Pons (tissue), 1 donor: ENCODE results near the gene FERD3L.
"Not testable (repeated sequence)": the region's sequence is repeated elsewhere in the genome, so short reads cannot be mapped to it uniquely, and the experiment has no call there.

Source experiments
- DNase-seq: peaks from one replicate; pipeline ENCODE4 v3.0.0-alpha.2; 2016; ENCODE audit warnings: low spot score

FERD3L gene, protein sequence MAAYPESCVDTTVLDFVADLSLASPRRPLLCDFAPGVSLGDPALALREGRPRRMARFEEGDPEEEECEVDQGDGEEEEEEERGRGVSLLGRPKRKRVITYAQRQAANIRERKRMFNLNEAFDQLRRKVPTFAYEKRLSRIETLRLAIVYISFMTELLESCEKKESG

DNA sequence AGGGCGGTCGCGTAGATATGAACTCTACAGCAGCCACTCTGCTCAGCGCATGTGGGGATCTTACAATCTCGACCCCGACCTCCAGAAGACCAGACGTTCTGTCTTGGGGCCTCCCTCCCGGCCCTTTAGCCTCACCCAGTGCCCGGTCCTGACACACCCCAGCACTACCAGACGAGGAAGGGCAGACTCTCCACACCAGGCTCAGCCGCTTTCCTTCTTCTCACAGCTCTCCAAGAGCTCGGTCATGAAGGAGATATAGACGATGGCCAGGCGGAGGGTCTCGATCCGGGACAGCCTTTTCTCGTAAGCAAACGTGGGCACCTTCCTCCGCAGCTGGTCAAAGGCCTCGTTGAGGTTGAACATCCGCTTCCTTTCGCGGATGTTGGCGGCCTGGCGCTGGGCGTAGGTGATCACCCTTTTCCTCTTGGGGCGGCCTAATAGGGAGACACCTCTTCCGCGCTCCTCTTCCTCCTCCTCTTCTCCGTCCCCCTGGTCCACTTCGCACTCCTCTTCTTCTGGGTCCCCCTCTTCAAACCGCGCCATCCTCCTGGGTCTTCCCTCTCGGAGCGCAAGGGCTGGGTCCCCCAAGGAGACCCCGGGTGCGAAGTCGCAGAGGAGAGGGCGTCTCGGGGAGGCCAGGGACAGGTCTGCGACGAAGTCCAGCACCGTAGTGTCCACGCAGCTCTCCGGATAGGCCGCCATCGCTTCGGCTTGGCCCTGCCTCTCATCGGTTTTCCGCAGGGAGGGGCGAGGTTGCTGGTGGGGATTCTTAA is at the start of gene FERD3L:
Gene FERD3L, minus strand, starts transcription at position 761 of the 773 bp plus-strand sequence. Its CDS starts 59 bp downstream, at position 702.
- no peak for DNase-seq

DNA sequence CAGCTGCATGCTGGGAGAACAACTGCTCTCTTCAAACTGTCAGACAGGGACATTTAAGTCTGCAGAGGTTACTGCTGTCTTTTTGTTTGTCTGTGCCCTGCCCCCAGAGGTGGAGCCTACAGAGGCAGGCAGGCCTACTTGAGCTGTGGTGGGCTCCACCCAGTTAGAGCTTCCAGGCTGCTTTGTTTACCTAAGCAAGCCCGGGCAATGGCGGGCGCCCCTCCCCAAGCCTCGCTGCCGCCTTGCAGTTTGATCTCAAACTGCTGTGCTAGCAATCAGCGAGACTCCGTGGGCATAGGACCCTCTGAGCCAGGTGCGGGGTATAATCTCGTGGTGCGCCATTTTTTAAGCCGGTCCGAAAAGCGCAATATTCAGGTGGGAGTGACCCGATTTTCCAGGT is 49.2 kb upstream of the FERD3L start:
- DNase-seq = not testable (repeated sequence)

DNA sequence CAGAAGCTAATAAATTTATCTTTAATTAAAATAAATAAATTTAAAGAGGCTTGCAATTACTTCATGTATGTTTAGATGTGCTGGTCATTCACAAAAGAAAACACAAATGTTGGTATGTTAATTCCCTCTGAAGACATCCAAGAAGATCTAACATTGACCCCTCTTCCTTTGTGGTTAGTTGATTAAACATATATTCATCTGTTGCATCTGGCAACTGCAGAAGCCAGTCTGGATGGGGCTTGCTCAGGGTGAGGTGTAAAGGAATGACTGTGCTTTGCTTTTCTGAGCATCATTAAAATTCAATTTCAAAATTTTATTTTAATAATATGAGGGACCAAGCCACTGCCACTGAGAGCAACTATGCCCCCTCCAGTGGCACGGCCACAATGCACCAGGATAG is 36.4 kb upstream of the FERD3L start:
- no peak for DNase-seq

DNA sequence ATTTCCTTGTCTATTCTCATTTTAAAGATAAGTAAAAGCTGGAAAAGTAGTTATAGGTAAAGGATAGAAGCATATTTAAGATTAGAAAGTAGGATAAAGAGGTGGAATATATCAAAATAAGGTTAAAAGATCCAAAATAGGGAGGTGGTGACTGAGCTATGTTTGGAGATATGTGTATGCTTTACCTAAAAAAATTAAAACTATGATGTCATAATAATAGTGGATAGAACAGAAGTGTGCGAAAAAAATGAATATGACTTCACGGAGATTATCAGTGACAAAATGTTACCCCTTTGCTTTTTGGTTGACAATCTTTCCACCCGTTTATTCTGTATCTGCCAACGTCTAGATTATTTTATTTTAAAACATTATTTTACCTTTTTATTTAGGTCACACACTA is 33.4 kb upstream of the FERD3L start:
- DNase-seq = no peak

DNA sequence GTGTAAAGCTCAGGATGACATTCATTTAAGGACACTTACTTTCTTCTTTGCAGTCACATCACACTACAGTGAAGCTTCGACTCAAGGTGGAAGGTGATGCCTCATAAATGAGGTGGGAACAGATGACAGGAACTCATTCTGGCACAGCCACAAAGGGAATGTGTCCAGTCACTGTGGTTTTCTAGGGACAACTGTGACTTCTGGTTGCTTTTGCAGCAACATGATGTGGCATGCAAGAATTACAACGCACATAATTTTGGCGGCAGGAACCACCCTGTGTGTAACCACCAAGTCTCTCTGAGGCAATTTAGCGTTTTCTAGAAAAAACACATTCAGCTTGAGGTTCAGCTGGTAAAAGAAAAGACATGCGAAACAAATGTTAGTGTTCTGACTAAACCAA is 32.0 kb upstream of the FERD3L start:
- DNase-seq = no peak

DNA sequence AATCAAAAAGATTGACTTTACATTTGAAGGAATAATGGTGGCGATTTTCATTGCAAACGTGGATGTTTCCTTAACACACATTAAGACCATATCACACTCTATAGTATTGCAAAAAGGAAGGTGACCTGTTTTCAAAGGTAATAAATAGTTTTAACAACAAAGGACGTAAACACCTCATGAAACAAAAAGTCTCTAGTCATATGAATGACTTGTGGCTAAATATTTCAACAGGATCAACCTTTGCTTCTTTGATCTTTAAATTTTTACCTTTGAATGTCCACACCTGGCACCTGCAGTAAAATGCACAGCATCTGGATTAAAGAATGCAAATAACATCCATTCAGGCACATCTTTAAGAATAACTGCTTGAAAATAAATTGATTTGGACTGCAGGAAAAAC is 30.0 kb upstream of the FERD3L start:
- no peak for DNase-seq

DNA sequence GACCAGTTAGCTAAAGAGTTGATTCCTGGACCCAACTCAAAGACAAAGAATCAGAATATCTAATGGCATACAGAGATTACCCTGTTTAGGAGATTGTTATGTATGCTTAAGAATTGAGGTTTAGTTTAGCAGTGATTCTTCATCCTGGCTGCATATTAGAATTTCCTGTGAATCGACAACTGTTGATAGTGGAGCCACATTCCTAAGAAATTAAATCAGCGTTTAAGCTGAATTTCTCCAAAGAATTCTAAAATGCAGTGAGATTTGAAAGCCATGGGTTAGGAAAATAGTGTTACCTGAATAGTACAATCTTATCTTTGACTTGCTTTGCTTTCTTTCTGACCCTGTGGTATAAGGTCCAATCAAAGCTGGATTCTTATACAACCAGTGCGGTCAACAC is 16.4 kb upstream of the FERD3L start:
- no peak for DNase-seq

DNA sequence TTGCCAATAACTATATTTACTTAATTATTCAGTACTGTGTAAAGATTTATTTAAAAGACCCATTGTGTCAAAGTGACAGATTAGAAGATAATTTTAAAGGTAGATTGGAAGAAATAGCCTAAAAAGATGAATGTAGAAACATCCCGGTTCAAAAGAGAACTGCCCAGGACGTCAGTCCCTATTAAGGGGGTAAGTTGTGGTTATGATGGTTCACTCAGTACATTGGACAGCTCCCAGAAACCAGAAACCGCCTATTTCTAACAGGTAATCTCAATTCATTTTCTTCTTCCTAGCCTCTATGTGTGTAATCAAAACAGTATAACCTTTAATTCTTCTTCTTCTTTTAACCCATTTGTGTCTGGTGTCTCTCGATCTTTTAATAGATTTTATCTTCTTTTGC is 1.5 kb upstream of the FERD3L start:
- no peak for DNase-seq

DNA sequence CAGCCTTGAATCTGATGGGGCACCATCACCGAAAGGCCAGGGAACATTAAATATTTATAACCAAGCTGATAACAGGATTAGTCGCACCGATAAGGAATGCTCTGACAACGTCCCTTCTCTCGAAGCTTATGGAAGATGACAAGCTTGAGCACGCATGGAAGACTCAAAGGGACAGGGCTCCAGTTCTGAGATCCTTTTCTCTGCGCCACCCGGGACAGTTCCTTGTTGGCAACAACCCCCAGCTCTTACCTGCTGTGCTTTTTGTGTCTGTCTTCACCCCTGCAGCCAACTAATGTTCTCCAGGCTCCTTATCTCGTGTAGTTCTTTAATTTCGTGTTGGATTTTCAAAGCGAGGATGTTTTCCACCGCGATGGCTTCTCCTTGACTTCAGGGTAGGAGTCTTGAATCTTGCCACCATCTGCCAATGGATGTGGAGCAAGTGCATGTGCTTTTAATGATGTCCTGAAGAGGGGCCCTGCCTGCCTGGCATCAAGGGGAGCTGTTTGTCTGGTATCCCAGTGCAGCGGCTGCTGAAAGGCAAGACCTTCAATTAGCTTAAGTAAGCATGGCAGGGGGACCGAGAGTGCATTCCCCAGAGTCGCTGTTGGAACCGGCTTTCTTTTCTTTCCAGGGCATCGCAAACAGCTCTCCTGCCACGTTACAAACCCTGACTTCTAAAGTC is 354 bp upstream of the FERD3L start:
- DNase-seq = no peak

DNA sequence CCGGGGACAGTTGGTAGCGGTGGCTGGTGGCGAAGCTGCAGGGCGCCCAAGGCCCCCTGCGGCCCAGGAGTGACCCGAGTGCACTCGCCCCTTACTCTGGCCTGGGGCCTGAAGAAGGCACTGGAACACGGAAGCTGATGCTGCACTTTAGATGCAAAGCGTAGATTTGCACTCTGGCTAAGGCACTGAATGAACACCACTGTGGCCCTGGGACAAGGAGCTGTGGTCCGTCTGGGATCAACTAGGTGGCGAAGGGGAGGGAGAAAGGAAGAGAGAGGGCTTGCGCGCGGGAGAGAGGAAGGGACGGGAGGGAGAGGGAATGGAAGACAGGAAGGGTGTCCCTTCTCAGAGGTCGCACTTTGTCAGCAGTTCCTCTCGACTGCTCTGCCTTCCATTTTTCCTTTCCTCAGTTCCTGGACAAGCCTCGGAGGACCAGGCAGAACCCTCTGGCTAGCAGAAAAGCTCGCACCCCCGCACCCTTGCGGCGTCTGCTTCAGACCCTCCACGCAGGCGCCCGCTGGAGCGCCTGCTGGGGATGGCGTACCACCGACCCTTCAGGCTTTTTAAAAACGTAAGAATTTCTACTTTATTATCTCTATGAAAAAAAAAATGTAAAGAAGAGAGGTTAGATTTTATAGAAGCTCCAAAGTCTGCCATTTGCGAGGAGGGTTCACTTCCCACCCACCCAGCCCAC is 1.2 kb downstream of the FERD3L start:
- DNase-seq = no peak

DNA sequence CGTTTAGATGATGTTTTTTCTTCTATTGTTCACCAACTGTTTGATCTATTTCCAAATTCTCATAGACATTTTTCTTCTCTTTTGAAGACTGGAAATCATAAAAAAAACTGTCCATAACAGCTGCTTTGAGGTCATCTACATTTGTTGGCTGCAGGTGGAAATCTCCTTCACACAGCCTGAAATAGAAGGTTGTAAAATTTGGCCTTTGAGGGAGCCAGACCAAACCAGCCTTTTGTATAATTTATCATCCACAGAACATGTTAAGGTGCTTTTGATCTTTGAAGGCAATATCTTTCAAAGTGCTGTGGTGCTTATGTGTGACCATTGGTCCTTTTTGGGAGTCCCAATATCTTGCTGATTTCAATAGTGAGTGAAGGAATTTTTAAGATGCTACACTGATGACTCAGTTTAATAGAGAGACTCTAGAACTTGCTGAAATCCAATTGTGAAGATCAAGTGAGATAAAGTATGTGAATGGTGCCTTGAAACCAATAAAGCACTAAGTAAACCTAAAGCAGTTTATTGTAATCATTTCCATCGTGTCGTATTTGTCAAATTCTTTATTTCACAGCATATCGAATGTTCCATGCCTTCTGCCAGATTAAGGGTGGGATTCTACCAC is 5.4 kb downstream of the FERD3L start:
- no peak for DNase-seq

DNA sequence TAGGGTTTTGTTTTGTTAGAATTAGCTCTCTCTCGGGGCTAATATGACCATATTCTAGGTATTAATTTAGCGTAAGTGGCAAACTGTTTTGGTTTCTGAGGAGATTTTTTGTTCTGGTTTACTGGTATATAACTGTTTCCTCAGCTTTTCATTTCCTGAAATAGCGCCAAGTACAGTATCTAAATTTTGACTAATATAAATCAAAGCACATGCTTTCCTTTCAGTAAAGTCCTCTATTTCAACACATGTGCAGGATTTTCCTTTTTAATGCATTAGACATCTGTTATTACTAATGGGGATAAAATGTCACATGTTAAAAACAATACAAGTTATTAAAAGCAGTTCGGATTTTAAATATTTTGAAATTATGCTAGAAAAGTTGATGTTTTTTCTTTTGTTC is 11.3 kb downstream of the FERD3L start:
- no peak for DNase-seq

DNA sequence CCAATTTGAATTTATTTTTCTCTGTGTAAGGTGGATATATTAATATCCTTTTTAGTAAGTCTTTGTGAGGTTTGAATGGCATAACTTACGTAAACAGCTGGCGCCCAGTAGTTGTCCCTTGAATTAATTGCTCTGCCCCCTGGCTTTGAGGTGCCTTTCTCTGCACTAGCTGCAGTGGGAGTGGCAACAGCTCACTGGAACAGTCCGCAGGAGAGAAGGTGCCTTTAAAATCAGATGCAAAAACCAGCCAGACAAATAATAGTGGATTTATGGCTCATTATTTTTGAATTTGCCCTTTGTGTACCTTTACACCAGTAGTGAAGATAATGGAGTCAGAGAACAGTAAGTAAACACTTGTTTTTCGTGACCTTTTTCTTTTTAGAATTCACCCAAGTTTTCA is 11.8 kb downstream of the FERD3L start:
- no peak for DNase-seq

DNA sequence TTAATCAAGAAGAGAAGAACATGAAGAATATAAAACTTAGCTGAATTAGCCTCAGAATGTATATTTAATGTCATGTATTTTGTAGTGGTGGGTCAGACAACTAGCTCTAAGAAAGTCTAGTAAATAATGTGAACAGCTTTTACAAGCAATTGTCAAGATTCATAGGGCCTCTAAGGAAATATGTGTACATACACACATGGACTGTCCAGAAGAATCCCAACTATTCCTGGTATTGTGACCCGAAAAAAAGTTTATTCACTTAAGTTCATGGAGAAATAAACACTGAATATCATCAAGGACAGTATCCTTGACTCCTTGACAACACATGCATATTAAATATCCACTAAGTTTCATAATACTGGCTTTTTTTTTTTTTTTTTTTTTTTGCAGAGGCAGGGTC is 16.4 kb downstream of the FERD3L start:
- no peak for DNase-seq

DNA sequence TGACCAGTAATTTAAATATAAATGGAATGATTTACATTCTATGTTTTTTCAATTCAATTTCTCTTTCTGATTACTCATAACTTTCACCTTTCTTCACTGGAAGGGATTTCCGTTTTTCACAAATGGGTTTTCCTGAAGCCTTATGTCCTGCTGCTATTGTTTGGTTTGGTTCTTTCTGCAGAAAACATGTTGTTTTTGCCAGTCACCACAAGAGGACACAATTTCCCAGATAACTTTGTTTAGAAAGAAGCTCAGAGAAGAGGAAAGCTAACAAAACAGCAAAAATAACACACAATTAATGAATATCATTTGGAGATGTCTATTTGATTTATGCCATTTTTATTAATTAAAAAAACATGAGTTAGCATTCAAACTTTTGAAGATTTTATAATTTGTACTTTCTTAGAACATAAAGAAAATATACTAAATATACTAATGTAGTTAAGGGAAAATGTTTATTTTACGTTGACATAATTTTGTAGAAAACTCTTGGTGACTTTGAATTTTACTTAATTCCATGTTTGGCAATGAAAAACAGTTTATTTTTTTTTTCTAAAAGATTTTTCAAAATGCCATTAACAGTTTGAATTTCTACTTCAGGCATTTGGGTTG is 23.1 kb downstream of the FERD3L start:
- DNase-seq = peak; percentile 72

DNA sequence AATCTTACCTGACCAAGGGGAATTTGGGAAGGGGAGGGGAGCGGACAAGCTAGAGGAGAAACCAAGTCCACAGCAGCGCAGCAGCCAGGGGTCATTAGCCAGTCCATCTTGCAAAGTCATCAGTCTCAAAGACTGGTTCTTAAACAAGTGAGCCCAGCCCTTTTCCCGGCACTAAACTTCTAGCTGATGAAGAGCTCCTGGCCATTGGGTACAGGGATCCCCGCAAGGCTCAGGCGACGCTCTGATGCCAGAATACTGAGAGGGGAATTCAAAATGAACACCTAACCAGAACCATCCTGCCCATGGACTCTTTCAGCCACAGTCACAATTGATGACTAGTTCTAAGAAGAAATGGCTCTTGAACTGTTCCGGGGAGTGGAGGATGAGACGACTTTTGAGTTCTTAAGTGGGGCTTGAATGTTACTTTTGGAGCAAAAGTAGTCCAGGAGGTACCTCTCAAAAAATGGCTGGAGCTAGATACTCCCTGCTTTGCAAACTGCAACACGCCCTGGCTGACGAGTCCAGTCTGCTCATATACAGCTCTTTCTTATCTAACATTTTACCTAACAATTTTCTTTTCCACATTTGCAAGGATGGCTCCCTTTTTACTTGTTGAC is 25.2 kb downstream of the FERD3L start:
- no peak for DNase-seq

DNA sequence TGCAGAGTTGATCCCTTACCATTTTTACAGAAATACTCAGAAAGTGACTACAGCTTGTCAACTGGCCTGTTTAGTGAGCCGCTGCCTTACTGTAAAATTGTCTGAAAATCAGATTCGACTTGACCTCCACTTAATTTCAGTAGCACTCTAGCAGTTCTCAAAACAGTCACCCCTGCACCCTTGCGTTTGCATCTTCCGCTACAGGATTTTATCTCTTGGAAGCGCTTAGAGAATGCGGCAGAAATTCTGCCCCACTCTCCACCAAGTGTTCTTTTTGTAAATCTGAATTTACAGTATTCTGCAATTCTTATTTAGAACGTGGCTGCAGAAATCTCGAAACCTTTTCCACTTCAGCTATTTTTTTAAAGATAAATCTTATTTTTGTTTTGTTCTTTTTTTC is 25.8 kb downstream of the FERD3L start:
- DNase-seq = no peak

DNA sequence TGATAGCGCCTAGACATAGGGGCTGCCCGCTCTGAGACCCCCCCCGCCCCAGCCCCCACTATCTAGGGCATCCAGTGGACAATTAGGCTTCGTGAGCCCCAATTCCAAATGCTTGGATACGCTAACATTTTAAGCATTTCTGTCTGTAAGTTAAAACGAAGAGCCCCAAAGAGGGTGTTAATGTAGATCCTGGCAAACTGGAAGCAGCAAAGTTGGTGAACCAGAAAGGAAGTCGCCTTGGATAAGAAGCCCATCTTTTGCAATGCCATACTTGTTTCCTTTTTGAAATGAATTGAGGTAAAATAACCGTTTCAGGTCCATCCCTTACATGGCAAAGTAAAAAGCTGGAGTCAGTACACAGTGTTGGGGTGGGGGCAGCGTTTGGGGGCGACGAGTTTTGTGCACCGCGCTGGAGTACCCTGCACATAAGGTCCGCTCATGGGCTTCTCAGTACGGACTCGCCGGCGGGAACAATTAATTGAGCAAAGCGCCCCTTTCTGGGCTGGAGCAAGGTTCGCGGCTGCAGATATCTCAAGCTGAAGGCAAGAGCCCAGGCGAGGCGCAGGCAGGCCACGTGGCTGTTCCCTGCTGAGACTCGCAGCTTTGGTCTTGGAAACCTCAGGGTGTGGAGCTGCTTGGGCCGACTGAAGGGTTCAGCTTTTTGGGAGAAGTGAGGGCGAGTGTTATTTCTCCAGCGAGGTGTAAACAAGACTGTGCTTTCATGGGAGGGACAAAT is 26.4 kb downstream of the FERD3L start:
- no peak for DNase-seq

DNA sequence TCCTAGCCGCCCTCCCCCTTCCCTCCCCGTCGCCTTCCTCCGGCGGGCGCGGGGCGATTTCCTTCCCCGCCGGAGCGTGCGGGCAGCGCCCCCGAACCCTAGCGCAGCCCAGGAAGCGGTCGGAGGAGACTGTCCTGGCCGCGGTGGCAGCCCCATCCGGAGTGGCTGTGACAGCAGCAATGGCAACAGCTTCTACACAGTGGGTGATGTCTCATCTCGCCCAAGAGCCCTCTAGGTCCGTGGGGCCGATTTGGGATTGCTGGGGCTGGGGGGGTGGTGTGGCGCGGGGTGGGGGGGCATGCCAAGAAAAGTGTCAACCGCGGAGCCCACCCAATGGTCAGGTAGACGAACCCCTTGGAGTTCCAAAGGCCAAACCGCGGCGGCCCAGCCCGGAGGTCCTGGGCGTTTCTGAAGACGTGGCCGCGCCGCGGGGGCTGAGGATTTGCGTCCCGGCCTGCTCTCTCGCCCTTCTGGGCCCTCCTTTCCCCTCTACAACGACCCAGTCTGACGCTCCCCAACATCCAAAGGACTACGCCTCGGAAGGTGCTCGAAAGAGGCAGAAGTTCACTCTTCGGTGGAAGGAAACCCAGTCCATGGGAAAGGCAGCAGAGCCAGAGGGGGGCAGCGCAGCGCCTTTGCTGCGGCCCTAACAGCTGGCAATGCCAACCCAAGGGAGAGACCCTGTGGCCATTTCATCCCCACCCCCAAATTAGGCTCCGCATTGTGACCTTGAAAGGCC is 27.2 kb downstream of the FERD3L start:
- DNase-seq = no peak
